EL (cell line): Measurements from ENCODE around the gene SEPTIN5.
"Not testable (repeated sequence)": the region's sequence is repeated elsewhere in the genome, so short reads cannot be mapped to it uniquely, and the experiment has no call there.

Source experiments
- DNase-seq: peaks from one replicate; pipeline ENCODE4 v3.0.0-alpha.2; 2016

The SEPTIN5 gene

DNA sequence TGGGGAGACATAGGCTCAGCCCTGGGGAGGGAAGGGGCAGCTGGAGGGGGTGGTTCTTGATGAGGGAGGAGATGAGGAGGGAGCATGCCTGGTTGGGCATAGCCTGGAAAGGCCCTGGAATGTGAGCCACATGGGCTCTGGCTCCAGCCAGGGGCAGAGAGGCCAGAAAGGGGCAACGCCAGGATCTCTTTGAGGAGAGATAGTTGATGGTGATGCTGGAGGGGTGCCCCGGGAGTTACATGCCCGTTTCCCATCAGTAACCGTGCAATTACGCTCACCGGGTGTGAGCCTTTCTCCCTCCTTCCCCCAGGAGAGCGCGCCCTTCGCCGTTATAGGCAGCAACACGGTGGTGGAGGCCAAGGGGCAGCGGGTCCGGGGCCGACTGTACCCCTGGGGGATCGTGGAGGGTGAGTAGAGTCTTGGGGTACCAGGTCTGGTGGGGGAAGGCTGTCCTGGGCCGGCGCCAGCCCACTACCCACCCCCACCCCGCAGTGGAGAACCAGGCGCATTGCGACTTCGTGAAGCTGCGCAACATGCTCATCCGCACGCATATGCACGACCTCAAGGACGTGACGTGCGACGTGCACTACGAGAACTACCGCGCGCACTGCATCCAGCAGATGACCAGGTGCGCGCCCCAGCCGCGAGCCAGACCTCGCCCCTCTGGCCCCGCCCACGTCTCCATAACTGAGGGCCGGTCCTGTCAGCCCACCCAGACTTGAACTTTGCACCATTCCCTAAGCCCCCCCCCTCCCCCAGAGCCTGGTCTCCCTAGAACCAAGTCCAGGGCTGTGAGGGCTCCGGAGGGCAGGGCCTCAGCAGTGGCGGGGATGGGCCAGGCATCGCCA is 7.3 kb downstream of the SEPTIN5 start:
- no peak for DNase-seq

DNA sequence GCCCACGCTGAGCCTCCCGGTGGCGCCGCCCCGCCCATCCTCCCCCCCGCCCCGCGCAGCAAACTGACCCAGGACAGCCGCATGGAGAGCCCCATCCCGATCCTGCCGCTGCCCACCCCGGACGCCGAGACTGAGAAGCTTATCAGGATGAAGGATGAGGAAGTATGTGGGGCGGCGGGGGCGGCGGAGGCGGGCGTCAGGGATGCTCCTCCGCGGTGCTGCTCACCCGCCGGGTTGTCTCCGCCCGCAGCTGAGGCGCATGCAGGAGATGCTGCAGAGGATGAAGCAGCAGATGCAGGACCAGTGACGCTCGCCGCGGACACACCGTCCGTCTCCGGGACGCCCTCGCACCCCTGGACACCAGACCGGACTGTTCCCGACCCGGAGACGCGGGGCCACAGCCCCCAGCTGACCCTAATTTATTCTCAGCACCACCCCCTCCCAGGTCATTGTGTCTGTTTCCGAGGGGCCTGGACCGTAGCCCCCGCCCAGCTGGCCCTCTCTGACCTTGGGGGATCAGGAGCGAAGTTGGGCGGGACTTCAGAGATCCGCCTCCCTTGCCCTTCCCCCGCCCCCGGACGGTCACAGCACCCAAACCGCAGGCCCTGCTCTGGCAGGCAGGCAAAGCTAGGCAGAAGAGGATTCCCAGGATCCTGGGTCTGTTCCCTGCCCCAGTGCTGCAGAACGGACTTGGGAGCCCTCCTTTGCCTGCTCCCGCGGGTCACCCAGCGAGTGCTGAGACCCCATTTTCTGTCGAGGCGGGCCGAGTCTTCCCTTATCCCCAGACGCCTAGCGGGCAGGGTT is 8.1 kb downstream of the SEPTIN5 start:
- DNase-seq = no peak

DNA sequence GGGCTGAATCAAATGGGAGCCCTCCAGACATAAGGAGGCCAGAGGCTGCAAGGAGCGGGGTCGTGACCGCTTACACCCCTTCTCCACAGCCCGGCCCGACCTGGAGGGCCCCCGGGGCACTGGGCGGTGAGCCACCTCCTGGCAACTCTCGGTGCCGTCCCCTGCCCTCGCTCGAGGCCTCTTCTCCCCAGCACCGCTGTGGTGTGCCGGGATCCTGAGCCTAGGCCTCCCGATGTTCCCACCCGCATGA is 8.6 kb downstream of the SEPTIN5 start:
- DNase-seq = no peak

DNA sequence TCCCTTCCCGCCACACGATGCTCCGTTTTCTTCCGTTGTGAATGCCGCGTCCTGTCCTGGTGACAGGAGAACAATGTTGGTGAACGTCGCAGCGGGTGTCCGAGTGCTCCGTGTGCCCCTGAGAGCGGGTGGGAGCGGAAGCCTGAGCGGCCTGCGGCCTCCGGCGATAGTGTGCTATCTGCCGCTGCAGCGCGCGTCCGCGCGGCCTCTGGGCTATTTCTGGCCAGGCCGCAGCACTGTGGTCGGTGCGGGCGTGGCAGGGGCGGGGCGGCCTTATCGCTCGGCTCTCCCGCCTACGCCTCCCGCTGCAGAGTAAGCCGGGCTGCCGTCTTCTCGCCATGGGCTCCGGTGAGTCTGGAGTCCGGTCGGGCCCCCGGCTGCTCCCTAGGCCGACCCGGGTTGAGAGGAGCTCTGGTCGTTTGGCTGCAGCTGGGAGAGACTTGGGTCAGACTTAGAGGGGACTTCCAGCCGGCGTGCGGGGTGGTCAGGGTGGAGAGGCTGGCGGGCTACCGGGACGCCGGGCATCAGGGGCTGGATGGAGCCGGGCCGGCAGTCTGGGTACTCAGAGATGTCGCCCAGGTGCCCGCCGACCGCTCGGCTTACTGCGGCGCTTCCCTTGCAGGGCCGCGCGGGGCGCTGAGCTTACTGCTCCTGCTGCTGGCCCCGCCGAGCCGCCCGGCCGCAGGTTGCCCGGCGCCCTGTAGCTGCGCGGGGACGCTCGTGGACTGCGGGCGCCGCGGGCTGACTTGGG is 9.1 kb downstream of the SEPTIN5 start, which contains the start of gene GP1BB:
TSS of gene GP1BB (plus strand) at position 308 of the 751 bp plus-strand sequence. CDS start at position 339, 31 bp downstream.
- DNase-seq = no peak

DNA sequence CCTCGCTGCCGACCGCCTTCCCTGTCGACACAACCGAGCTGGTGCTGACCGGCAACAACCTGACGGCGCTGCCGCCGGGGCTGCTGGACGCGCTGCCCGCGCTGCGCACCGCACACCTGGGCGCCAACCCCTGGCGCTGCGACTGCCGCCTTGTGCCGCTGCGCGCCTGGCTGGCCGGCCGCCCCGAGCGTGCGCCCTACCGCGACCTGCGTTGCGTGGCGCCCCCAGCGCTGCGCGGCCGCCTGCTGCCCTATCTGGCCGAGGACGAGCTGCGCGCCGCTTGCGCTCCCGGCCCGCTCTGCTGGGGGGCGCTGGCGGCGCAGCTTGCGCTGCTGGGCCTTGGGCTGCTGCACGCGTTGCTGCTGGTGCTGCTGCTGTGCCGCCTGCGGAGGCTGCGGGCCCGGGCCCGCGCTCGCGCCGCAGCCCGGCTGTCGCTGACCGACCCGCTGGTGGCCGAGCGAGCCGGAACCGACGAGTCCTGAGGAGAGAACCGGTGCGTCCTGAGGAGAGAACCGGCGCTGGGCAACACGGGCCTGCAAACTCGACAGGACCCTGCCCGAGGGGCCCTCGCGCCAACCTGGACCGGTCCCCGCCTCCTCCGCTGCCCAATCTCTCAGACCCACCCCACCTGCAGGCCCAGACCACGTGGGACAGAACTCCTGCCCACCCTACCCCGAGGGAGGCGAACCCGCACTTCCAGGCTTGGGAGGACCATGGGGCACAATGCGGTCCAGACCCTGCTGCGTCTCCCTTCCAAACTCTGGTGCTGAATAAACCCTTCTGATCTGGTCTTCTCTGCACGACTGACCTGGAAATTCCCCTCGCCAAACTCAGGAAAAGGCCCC is 9.9 kb downstream of the SEPTIN5 start:
- DNase-seq = no peak

DNA sequence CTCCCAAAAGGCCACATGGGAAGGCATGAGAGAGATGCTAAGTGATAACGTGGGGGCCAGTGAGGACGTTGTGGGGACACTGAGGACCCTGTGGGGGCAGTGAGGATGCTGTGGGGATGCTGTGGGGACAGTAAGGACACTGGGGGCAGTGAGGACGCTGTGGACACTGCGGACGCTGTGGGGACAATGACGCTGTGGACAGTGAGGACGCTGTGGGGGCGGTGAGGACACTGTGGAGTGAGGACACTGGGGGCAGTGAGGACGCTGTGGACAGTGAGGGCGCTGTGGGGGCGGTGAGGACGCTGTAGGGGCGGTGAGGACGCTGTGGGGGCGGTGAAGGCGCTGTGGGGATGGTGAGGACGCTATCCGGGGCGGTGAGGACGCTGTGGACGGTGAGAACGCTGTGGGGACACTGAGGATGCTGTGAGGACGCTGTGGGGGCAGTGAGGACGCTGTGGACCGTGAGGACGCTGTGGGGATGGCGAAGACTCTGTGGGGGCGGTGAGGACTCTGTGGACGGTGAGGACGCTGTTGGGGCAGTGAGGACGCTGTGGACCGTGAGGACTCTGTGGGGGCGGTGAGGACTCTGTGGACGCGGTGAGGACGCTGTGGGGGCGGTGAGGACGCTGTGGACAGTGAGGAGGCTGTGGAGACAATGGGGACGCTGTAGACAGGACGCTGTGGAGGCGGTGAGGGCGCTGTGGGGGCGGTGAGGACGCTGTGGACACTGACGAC is 10.8 kb downstream of the SEPTIN5 start:
- no peak for DNase-seq

DNA sequence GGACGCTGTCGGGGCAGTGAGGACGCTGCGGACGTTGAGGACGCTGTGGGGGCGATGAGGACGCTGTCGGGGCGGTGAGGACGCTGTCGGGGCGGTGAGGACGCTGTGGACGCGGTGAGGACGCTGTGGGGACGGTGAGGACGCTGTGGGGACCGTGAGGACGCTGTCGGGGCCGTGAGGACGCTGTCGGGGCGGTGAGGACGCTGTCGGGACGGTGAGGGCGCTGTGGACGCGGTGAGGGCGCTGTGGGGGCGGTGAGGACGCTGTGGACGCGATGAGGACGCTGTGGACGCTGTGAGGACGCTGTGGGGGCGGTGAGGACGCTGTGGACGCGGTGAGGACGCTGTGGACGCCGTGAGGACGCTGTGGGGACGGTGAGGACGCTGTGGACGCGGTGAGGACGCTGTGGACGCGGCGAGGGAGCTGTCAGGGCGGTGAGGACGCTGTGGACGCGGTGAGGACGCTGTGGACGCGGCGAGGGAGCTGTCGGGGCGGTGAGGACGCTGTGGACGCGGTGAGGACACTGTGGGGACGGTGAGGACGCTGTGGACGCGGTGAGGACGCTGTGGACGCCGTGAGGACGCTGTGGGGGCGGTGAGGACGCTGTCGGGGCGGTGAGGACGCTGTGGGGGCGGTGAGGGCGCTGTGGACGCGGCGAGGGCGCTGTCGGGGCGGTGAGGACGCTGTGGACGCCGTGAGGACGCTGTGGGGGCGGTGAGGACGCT is 11.9 kb downstream of the SEPTIN5 start:
- DNase-seq = not testable (repeated sequence)

DNA sequence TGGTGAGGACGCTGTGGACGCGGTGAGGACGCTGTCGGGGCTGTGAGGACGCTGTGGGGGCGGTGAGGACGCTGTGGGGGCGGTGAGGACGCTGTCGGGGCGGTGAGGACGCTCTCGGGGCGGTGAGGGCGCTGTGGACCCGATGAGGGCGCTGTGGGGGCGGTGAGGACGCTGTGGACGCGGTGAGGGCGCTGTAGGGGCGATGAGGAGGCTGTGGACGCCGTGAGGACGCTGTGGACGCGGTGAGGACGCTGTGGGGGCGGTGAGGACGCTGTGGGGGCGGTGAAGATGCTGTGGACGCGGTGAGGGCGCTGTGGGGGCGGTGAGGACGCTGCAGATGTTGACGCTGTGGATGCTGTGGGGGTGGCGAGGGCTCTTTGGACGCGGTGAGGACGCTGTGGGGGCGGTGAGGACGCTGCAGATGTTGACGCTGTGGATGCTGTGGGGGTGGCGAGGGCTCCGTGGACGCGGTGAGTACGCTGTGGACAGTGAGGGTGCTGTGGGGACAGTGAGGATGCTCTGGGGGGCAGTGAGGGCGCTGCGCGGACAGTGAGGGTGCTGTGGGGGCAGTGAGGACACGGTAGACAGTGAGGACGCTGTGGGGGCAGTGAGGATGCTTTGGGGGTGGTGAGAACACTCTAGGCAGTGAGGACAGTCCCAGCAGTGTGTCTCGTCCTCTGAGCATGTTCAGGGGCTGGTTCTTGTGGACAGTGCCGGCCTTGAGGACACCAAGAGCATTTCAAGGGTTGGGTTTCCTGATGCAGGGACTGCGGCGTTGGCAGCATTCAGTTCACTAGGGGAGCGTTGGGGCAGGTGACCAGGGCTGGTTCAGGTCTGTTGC is 13.2 kb downstream of the SEPTIN5 start:
- DNase-seq = no peak

DNA sequence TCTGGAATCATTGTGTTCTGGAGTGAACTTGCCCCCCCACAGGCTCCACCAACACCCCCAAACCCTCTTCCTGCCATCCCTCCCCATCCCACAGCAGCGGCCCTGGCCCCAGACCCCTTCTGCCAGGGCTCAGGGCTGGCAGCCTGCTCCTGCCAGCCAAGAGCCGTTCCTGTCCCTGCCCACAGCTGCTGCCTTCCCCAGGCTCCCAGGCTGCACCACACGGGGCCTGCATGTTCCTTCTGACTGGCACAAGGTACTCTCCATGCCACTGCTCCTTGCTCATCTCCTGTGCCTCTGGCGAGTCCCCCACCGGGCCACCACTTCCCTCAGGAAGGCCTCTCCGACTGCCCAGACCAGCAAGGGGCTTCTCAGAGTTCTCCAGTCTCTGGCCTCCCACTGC is 14.0 kb downstream of the SEPTIN5 start:
- DNase-seq = no peak

DNA sequence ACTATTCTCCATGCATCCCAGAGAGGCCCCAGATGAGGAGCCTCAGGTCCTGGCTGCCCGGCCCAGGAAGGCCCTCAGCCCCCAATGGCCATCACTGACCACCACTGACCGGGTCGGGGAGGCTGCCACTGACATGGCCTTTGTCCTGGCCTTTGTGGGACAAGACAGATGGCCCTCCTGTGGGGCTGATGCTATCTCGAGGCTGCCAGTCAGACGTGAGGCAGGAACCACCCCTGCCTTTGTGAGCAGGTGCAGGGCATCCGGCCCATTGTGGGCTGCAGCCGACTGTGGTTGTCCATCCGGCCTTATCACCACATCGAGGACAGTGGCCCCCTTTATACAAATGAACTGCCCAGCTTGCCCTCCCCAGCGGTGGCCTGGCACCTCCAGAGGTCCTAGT is 14.5 kb downstream of the SEPTIN5 start:
- no peak for DNase-seq

DNA sequence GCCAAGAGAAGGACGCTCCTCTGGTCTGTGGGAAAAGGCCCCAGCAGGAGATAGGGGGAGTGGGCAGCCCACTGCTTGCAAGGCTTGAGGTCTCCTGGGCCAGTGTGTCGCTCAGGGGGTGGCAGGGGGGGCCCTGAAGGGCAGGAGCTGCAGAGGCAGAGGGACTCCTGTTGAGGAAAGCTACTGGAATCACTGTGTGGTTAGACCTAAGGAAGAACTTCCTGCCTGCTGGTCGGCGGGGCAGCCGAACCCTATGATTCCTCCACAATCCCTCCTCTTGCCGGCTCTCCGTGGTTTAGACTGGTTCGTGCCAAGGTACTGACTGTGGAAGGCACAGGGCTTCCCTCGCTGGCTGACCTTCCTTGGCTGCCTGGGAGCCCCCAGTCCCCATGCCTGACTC is 15.2 kb downstream of the SEPTIN5 start:
- no peak for DNase-seq

DNA sequence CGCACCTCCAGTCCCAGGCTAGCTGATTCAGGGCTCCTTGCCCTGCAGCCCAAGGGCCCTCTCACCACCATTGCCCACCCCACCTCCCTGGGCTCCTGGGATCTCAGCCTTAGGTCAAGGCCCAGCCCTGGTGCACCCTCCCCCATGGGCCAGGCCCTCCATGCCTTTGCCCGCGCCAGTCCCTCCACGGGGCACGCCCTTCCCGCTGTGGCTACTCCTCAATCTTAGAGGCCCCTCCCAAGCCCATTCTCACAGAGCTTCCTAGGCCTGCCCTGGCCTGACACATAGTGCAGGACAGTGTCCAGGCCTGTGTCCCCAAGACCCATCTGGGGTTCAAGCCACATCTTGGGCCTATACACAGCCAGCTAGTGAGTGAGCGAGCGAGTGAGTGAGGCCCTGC is 15.9 kb downstream of the SEPTIN5 start:
- DNase-seq = no peak

DNA sequence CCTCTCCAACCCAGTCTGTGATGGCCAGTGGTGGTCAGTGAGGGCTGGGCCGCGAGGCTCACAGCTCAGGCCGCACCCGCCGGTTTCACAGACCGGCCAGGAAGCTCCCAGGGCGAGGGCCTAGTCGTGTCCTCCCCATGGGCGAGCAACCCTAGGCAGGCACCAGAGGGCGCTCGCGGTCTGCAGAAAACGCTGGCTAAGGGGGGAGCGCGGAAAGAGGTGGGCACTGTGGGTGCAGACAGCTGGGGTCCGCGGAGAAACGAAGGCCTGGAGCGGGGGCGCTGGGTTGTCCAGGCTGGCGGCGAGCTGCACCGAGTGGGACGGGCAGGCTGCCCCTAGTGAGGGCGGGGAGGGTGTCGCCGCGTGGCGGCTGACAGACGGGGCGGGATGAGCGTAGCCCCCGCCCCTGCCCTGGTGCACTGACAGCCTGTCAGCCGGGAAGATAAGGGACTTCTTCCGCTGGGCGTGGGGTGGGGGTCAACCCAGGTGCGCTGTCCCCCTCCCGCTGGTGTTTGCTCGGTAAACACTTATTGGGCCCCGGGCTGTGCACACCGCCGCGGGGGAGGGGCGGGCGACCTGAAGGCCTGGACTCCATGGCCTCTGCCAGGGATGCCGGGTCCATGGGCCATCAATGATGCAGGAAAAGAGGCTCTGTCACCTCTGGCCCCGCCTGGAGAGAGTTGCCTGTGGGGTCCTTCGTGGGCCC is 16.5 kb downstream of the SEPTIN5 start:
- peak; percentile 79 for DNase-seq

DNA sequence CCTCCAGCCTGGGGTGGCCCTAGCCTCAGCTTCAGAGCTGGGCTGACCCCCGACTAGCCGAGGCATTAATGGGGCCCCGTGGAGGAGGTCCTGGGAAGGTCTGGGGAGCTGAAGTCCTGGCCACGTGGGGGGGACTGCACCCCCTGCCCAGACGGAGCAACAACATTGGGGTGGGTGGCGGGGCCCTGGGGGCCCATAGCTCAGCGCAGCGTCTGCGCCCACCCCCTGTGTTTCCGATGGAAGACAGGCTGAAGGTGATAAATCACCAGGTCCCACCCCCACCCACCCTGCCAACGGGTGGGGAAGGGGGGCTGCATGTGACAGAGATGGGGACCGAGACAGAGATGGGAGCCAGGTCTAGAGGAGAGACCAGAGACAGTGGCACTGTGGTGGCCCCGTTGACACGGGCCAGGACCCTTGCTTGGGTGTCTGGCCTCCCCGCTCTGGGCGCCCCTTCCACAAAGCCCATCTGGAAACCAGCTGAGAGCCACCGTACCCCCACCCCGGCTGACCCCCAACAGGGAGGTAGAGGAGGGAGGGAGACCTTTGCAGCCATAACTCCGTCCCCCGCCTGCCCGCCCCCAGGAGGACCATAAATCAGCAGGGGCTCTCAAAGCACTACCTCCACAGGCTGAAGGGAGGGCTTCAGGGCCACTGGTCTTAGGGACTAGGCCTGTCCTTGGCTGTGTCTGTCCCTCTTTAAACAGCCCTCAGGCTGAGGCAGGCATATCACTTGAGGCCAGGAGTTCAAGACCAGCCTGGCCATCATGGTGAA is 17.2 kb downstream of the SEPTIN5 start:
- no peak for DNase-seq

DNA sequence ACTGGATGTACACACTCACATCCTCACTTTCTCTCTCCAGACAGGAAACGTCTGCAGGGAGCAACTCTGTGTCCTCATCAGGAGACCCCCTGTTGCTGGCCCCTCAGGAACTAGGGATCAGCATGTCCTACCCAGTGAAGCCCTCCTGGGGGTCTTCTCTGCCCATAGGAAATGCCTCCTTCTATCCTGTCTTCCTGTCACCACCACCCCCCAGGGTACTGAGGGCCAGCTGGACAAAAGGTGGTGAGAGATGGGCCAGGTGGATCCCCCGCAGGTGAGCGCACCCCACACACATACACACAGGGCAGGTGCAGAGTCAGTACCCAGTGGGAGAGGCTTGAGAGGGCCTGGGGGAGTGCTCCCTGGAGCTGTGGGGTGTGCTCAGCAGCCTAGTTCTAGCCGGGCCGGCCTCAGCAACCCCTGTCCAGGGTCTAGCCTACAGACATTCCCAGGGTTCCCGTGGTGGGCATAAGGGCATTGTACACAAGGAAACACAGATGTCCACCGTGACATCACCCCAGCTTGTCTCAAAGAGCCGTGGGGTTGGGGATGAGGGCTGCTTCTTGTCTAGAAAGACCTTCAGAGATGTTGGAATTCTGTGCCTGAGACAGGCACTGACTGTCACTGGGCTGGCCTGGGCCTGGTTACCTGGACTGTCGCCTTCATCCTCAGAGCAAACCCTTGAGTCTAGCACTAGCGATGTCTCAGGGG is 18.3 kb downstream of the SEPTIN5 start:
- no peak for DNase-seq

DNA sequence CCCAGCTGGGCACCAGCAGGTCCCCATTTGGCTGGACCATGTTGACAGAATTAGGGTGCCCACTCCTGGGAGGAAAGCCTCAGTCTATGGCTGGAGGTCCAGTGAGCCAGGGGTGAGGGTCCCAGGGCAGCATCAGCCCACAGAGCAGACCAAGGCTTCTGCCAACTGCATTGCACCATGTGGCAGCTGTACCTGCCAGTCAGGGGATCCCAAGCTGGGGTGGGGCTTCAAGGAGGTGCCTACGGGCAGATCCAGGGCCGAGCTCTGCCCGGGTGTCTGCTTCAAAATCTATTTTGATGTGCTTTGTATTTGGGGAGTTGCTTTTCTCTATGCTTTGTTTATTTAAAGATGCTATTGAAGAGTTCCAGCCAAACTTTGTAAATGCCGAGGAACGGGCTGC is 19.5 kb downstream of the SEPTIN5 start:
- no peak for DNase-seq

DNA sequence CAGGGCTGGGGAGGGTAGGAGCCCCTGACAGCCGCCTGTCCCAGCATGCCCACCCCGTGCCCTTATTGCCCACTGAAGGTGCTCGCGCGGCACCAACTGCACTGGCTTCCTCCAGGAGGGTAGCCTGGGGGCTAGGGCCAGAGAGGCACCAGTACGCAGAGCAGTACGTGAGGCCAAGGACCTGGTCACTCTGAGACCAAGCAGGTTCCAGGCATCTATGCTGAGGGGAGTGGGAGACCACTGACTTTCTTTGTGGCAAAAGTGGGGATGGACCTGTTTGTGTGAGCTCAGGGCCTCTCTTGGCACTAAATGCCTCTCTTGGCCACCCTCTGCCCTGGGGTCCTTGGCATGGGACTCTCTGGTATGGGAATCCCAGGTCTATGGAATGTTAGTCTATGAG is 19.9 kb downstream of the SEPTIN5 start:
- no peak for DNase-seq

DNA sequence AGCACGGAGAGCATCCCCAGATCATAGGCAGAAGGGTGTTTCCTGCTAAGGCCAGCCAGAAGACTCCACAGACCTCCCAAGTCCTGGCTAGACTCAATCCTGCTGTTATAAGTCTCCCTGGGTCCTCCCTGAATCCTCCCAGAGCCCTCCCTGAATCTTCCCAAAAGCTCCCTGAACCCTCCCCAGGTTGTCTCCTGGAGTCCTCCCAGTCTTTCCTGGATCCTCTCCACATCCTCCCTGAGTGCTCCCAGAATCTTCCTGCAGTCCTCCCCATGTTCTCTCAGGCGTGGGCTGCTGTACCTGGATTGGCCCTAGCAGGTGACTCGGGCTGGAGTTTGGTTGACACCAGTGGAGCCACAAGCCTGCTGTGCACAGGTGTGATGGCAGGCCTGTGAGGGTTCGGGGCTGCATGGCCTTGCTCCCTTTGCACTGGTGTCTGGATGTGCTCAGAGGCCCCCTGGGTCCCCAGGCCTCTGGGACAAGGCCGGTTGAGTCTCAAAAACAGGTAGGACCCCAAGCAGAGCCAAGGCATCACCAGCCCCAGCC is 20.6 kb downstream of the SEPTIN5 start:
- DNase-seq = no peak
